A673 (cell line): ENCODE results near the gene PDGFRB.

Source experiments
- CTCF ChIP-seq: fragments of 300-800, 200-600 bp; sonication (generic); conservative IDR thresholded peaks from 2 replicates; pipeline ENCODE4 v1.5.1; 2017; ENCODE audit warnings: low read depth, mild to moderate bottlenecking, antibody characterized with exemption, low read length, moderate library complexity, mixed read lengths
- EZH2 ChIP-seq: fragments of 200-600 bp; sonication (generic); IDR thresholded peaks from 2 replicates; pipeline ENCODE4 v1.6.1; 2017; ENCODE audit warnings: borderline replicate concordance, low read depth, mild to moderate bottlenecking, mixed read lengths, antibody characterized with exemption, low read length; ENCODE audit not compliant: poor library complexity, severe bottlenecking

- TF ChIP-seq CTCF (no peak), EZH2 (no peak)
Observed at GRCh38 chr5:150146862-150147601, 8.6 kb downstream of the PDGFRB start.
